K562 (cell line): ENCODE measurements around the gene CTDSPL2. TPM values are rescaled to one million over a fixed set of nuclear protein-coding genes. Genes with fewer than 3 reads are reported as not detected.

Experiments
- ATAC-seq: fragments of 200-7000 bp; cut with Tn5 transposase; 3 replicates; pipeline ENCODE4 v1.9.1; 2020; ENCODE audit warnings: moderate library complexity
- BruUV-seq: library from RNA; stranded (reverse); fragments of 400-500 nt; replicated peaks from 2 replicates; lab custom pipeline; 2021; lab: Mats Ljungman, UMichigan
- CTCF ChIA-PET: fragments of 300-600 bp; formaldehyde crosslinking; extraction: SDS; loops from one replicate; lab custom pipeline; 2021; ENCODE audit warnings: low intra/inter-chr PET ratio; lab: Yijun Ruan, JAX
- POLR2A ChIA-PET: fragments of 300-600, 350-650 bp; sonication (Branson Sonifier 250); formaldehyde crosslinking; extraction: SDS; loops from one replicate; lab custom pipeline; 2021; ENCODE audit warnings: antibody characterized with exemption, inconsistent platforms; lab: Yijun Ruan, JAX
- DNase-seq, 4 experiments: peaks; one replicate each; pipeline versions ENCODE4 v3.0.0 to v3.0.0-alpha.2; 2011 to 2018; ENCODE audit warnings: low spot score in 3 of 4, mixed read lengths in 3 of 4; ENCODE audit errors: extremely low read depth in 1 of 4
- FAIRE-seq: peaks from 2 replicates; lab custom pipeline; 2011; peaks lifted over from hg19 to GRCh38; lab: Jason Lieb, UNC
- H2AFZ ChIP-seq: 2 replicates; pipeline ENCODE4 v1.6.0; 2011; ENCODE audit warnings: low read depth, low read length, control low read depth, inconsistent platforms
- H3K27ac ChIP-seq: fragments of 200-600 bp; 3 replicates; pipeline ENCODE4 v1.8.0; 2011; ENCODE audit warnings: low read depth, mild to moderate bottlenecking, control low read depth, inconsistent platforms, low read length, moderate library complexity, mixed read lengths; ENCODE audit errors: extremely low read depth
- H3K27me3 ChIP-seq, 2 experiments: fragments of 300-600 bp in 1 of 2; 2 replicates in 1 of 2; 3 replicates in 1 of 2; pipeline versions ENCODE4 v1.6.0 to v1.8.0; 2011; ENCODE audit warnings: inconsistent platforms in 2 of 2, low read length in 2 of 2, mild to moderate bottlenecking in 1 of 2, mixed read lengths in 1 of 2, moderate library complexity in 1 of 2; ENCODE audit not compliant: control insufficient read depth in 2 of 2, insufficient read depth in 2 of 2
- H3K36me3 ChIP-seq: fragments of 300-600 bp; 3 replicates; pipeline ENCODE4 v1.8.0; 2011; ENCODE audit warnings: mild to moderate bottlenecking, low read length, inconsistent platforms; ENCODE audit not compliant: control insufficient read depth, insufficient read depth
- H3K4me1 ChIP-seq, 2 experiments: fragments of 200-600 bp in 1 of 2; replicated peaks in 1 of 2; 2 replicates in 1 of 2; 3 replicates in 1 of 2; pipeline versions ENCODE4 v1.5.1 to v1.8.0; 2011; ENCODE audit warnings: inconsistent platforms in 2 of 2, low read length in 2 of 2, mild to moderate bottlenecking in 1 of 2, mixed read lengths in 1 of 2, moderate library complexity in 1 of 2; ENCODE audit not compliant: control insufficient read depth in 2 of 2, insufficient read depth in 2 of 2
- H3K4me2 ChIP-seq: 2 replicates; pipeline ENCODE4 v1.6.1; 2011; ENCODE audit warnings: low read length, control low read depth, inconsistent platforms, mixed read lengths; ENCODE audit not compliant: insufficient read depth
- H3K4me3 ChIP-seq: fragments of 200-600 bp; sonication (generic), shearing (Covaris generic); 2 replicates; pipeline ENCODE4 v1.5.1; 2016; ENCODE audit warnings: control low read depth, inconsistent platforms
- H3K79me2 ChIP-seq: fragments of 200-600 bp; 3 replicates; pipeline ENCODE4 v1.8.0; 2011; ENCODE audit warnings: low read length, inconsistent platforms; ENCODE audit not compliant: control insufficient read depth, insufficient read depth
- H3K9ac ChIP-seq, 2 experiments: 2 replicates each; pipeline versions ENCODE4 v1.6.0 to v1.6.1; 2011; ENCODE audit warnings: low read depth in 2 of 2, low read length in 2 of 2, control low read depth in 1 of 2, inconsistent platforms in 1 of 2, mild to moderate bottlenecking in 1 of 2, mixed read lengths in 1 of 2; ENCODE audit not compliant: insufficient read depth in 1 of 2
- H3K9me1 ChIP-seq: one replicate; pipeline ENCODE4 v1.6.0; 2011; ENCODE audit warnings: inconsistent platforms, mild to moderate bottlenecking, low read length, moderate library complexity; ENCODE audit not compliant: control insufficient read depth, insufficient read depth
- H3K9me3 ChIP-seq: replicated peaks from 2 replicates; pipeline ENCODE4 v1.5.1; 2011; ENCODE audit warnings: low read depth, low read length, inconsistent platforms; ENCODE audit not compliant: control insufficient read depth, insufficient read depth
- H4K20me1 ChIP-seq: replicated peaks from 2 replicates; pipeline ENCODE4 v1.6.1; 2011; ENCODE audit warnings: low read length, inconsistent platforms, mixed read lengths; ENCODE audit not compliant: control insufficient read depth, insufficient read depth
- CREBBP ChIP-seq: IDR thresholded peaks from one replicate; pipeline ENCODE4 v1.6.1; 2012; ENCODE audit warnings: low read depth, mild to moderate bottlenecking, control low read depth, inconsistent platforms, low read length
- CTCFL ChIP-seq: IDR thresholded peaks from 2 replicates; pipeline ENCODE4 v1.6.1; 2011; ENCODE audit warnings: borderline replicate concordance, low read depth, mild to moderate bottlenecking, moderate library complexity, low read length; ENCODE audit not compliant: insufficient read depth, poor library complexity, severe bottlenecking
- E2F3 ChIP-seq: fragments of 250-450 bp; sonication (Bioruptor Pico); IDR thresholded peaks from 2 replicates; pipeline ENCODE4 v1.4.0; 2020; ENCODE audit warnings: mild to moderate bottlenecking
- FOSL1 ChIP-seq: fragments of 200-800 bp; sonication (Bioruptor generic); conservative IDR thresholded peaks from 2 replicates; pipeline ENCODE4 v1.6.1; 2016; ENCODE audit warnings: missing genetic modification characterization, missing compliant biosample characterization
- PHF20 ChIP-seq: fragments of 450-650 bp; IDR thresholded peaks from 2 replicates; pipeline ENCODE4 v1.6.1; 2018; ENCODE audit not compliant: partially characterized antibody
- PTRF ChIP-seq: fragments of 450-650 bp; IDR thresholded peaks from 2 replicates; pipeline ENCODE4 v1.6.1; 2016; ENCODE audit warnings: mild to moderate bottlenecking, missing genetic modification characterization, missing compliant biosample characterization
- RCOR1 ChIP-seq, 2 experiments: IDR thresholded peaks; 2 replicates each; pipeline ENCODE4 v1.6.1; 2012; ENCODE audit warnings: low read depth in 2 of 2, low read length in 2 of 2, borderline replicate concordance in 1 of 2, improper control_type of control experiment in 1 of 2
- TAF15 ChIP-seq: fragments of 200-400 bp; formaldehyde crosslinking; IDR thresholded peaks from 2 replicates; pipeline ENCODE4 v1.6.1; 2017; ENCODE audit warnings: mild to moderate bottlenecking, low read depth, low read length, moderate library complexity
- ZMIZ1 ChIP-seq, 2 experiments: fragments of 150-350 bp in 1 of 2; IDR thresholded peaks; 2 replicates each; pipeline ENCODE4 v1.6.1; 2012 to 2016; ENCODE audit warnings: low read depth in 2 of 2, low read length in 2 of 2, mild to moderate bottlenecking in 1 of 2, moderate library complexity in 1 of 2
- ZNF551 ChIP-seq: fragments of 250-450 bp; sonication (Bioruptor Pico); IDR thresholded peaks from 2 replicates; pipeline ENCODE4 v1.5.0; 2021; ENCODE audit warnings: mild to moderate bottlenecking, moderate library complexity
- WGBS: fragments of 100-300 bp; shearing (Covaris generic); methylation state at CpG from one replicate; pipeline ENCODE4 v1.1.6; 2016; ENCODE audit warnings: low coverage, mixed read lengths; ENCODE audit not compliant: insufficient coverage; ENCODE audit errors: missing lambda C conversion rate; 5-methylcytosine and 5-hydroxymethylcytosine counted together
- in situ Hi-C: fragments of 300-500 bp; cut with MboI; formaldehyde crosslinking; loops from 4 replicates; pipeline ENCODE4 v1.15.0; 2018; ENCODE audit warnings: inconsistent platforms, mixed read lengths
- intact Hi-C: fragments of 100-400 bp; cut with micrococcal nuclease; formaldehyde crosslinking; loops from 2 replicates; pipeline ENCODE4 v1.14.2; 2022
- polyA plus RNA-seq, 8 experiments: library from polyadenylated mRNA; depleted of rRNA in 4 of 8; stranded (reverse) in 5 of 8; unstranded in 3 of 8; fragments of >200 nt; fragmentation: Nextera tagmentation in 2 of 8; fragmentation: Illumina TruSeq in 1 of 8; extraction: Ambion mirVana in 2 of 8; extraction: Trizol in 1 of 8; gene quantifications; 2 replicates each; pipeline versions ENCODE4 v1.2.1 to v1.2.3, GENCODE V29; 2011 to 2014; ENCODE audit warnings: inconsistent platforms in 1 of 8, missing spikeins in 1 of 8
- total RNA-seq, 7 experiments: library from RNA; depleted of rRNA in 6 of 7; stranded (reverse); fragments of >200 nt in 6 of 7; fragmentation: Illumina TruSeq in 2 of 7; extraction: Trizol in 2 of 7; gene quantifications; 2 replicates each; pipeline versions ENCODE4 v1.2.1 to v1.2.3, GENCODE V29; 2011 to 2021; ENCODE audit warnings: low replicate concordance in 1 of 7

CTDSPL2 gene
- total and polyA plus RNA-seq, 9 of the 15 experiments (the other 6 are each of a cell fraction or from before 2014, with no cell fraction given), result 16.8 to 79.0 (median 53.1) TPM

- H4K20me1 ChIP-seq, result no peaks in the 10 kb centered on the region
- no peaks in the 10 kb centered on the region for H3K9me1 ChIP-seq
- no peak overlapping the region for H3K9ac ChIP-seq
- H3K27ac ChIP-seq, result no peak overlapping the region
- H2AFZ ChIP-seq, result no peak overlapping the region
- no peaks in the 10 kb centered on the region for H3K27me3 ChIP-seq
- peaks cover 80% of the 10 kb centered on the region for H3K36me3 ChIP-seq
- ChIA-PET CTCF (no interaction called here), POLR2A (interaction anchor here (0.7 kb wide), 1 partner anchor 10 kb away, joined by 3 read pairs; no protein-coding TSS in a partner anchor)
- intact Hi-C loops, result no loop called here
- 95% methylated on average over 7 of the region's 7 CpGs for WGBS
- BruUV-seq, result no TSS peak
- TF ChIP-seq ZNF551 (CRISPR knock-in tag), result no peak
- TF ChIP-seq PHF20, result no peak
- TF ChIP-seq, all 486 proteins: peak for 0
- peaks cover 7% of the 10 kb centered on the region; the same call in 2 of the 3 replicates for H3K79me2 ChIP-seq
- no peak overlapping the region for H3K4me3 ChIP-seq
- peaks cover 0 to 5% of the 10 kb centered on the region in 2 experiments; a peak in 2 of 5 replicates for H3K4me1 ChIP-seq
- DNase-seq, result no peak
- H3K9me3 ChIP-seq, result no peaks in the 10 kb centered on the region
- no peak for FAIRE-seq
- H3K4me2 ChIP-seq, result no peak overlapping the region
- no peak for ATAC-seq
- in situ Hi-C loops, result no loop called here
Observed at GRCh38 chr15:44492040-44492439, 64.6 kb downstream of the CTDSPL2 start.

- H3K4me2 ChIP-seq, result no peak overlapping the region
Observed at GRCh38 chr15:44492672-44493071, 65.2 kb downstream of the CTDSPL2 start.

More at GRCh38 chr15:44492672-44493071, 65.2 kb downstream of the CTDSPL2 start:
- Histone ChIP-seq H3K9ac (no peak overlapping the region), H3K9me3 (no peaks in the 10 kb centered on the region), H4K20me1 (no peaks in the 10 kb centered on the region), H3K27ac (no peak overlapping the region), H3K4me3 (no peak overlapping the region), H3K4me1 (peaks cover 0 to 5% of the 10 kb centered on the region in 2 experiments; a peak in 2 of 5 replicates), H3K27me3 (no peaks in the 10 kb centered on the region), H3K9me1 (no peaks in the 10 kb centered on the region), H3K36me3 (peaks cover 79% of the 10 kb centered on the region), H2AFZ (no peak overlapping the region), H3K79me2 (peaks cover 7% of the 10 kb centered on the region; the same call in 2 of the 3 replicates)
- 87% methylated on average over 3 of the region's 3 CpGs for WGBS
- POLR2A ChIA-PET, result interaction anchor here (1.4 kb wide), 1 partner anchor 16 kb away, joined by 3 read pairs; no protein-coding TSS in a partner anchor
- CTCF ChIA-PET, result no interaction called here
- no TSS peak for BruUV-seq
- in situ Hi-C loops, result no loop called here
- intact Hi-C loops, result no loop called here
- DNase-seq (no peak), ATAC-seq (no peak), FAIRE-seq (no peak)
- no peak for TF ChIP-seq CREBBP
- TF ChIP-seq RCOR1 (IDR thresholded peaks at IDR 0.05; ENCODE audit: borderline replicate concordance in 1 of 2, low read depth in 2 of 2, low read length in 2 of 2), result no peak
- no peak for TF ChIP-seq PTRF
- no peak for TF ChIP-seq FOSL1 (tag)
- no peak for TF ChIP-seq ZMIZ1 (IDR thresholded peaks at IDR 0.05; ENCODE audit: low read depth in 2 of 2, low read length in 2 of 2)
- no peak for TF ChIP-seq CTCFL
- no peak for TF ChIP-seq E2F3 (CRISPR knock-in tag)
- no peak for TF ChIP-seq TAF15
